Gastroesophageal sphincter (tissue), 4 donors: ENCODE data around the gene LRRC4. TPM values are rescaled to one million over a fixed set of nuclear protein-coding genes. Genes with fewer than 3 reads are reported as not detected.

Experiments
- ATAC-seq: fragments of 150-250 bp; one replicate; pipeline ENCODE4 v1.9.1; 2016; ENCODE audit warnings: mild to moderate bottlenecking, moderate library complexity
- H3K27ac ChIP-seq, 4 donors: fragments of 200-600 bp; sonication (generic) in 3 of 4; 1 replicate in 3 of 4; 2 replicates in 1 of 4; pipeline ENCODE4 v1.5.1; 2016 to 2019
- H3K27me3 ChIP-seq: fragments of 200-600 bp; sonication (generic); one replicate; pipeline ENCODE4 v1.5.1; 2019
- H3K36me3 ChIP-seq, 2 donors: fragments of 200-600 bp; sonication (generic); one replicate each; pipeline ENCODE4 v1.5.1; 2019; ENCODE audit warnings: control low read depth in 1 of 2
- H3K4me1 ChIP-seq, 3 donors: fragments of 200-600 bp; sonication (generic); 1 replicate in 2 of 3; 2 replicates in 1 of 3; pipeline ENCODE4 v1.5.1; 2016 to 2019; ENCODE audit warnings: control low read depth in 2 of 3
- H3K4me3 ChIP-seq, 2 donors: fragments of 200-600 bp; sonication (generic); one replicate each; pipeline ENCODE4 v1.5.1; 2019; ENCODE audit warnings: mild to moderate bottlenecking in 1 of 2, moderate library complexity in 1 of 2
- H3K9me3 ChIP-seq, 3 donors: fragments of 200-600 bp; sonication (generic); one replicate each; pipeline ENCODE4 v1.5.1; 2017 to 2019; ENCODE audit warnings: control low read depth in 2 of 3
- CTCF ChIP-seq, 4 experiments: fragments of 200-600 bp in 2 of 4; fragments of 450-650 bp in 2 of 4; sonication (generic) in 1 of 4; IDR thresholded peaks; one replicate each; pipeline ENCODE4 v1.5.1; 2017 to 2019; ENCODE audit warnings: antibody characterized with exemption in 4 of 4, mild to moderate bottlenecking in 2 of 4, moderate library complexity in 2 of 4
- EP300 ChIP-seq: sonication (generic); formaldehyde crosslinking; IDR thresholded peaks from one replicate; pipeline ENCODE4 v1.6.1; 2017; ENCODE audit warnings: antibody characterized with exemption, mild to moderate bottlenecking
- POLR2A ChIP-seq, 2 donors: fragments of 450-650 bp; IDR thresholded peaks; one replicate each; pipeline ENCODE4 v1.6.1; 2017; ENCODE audit warnings: antibody characterized with exemption in 2 of 2, mild to moderate bottlenecking in 2 of 2, moderate library complexity in 1 of 2
- POLR2AphosphoS5 ChIP-seq: sonication (generic); formaldehyde crosslinking; IDR thresholded peaks from one replicate; pipeline ENCODE4 v1.6.1; 2017; ENCODE audit warnings: antibody characterized with exemption
- WGBS, 2 donors: methylation state at CpG; one replicate each; pipeline ENCODE4 v1.1.5; 2018; ENCODE audit warnings: low coverage in 1 of 2; 5-methylcytosine and 5-hydroxymethylcytosine counted together
- total RNA-seq, 4 donors: library from RNA; depleted of rRNA; stranded (reverse); fragments of >200 nt; gene quantifications; one replicate each; pipeline ENCODE4 v1.1.0, GENCODE V29; 2016

LRRC4 gene
- total RNA-seq, 4 donors from 2014 or later, result 0.39 to 1.9 (median 0.82) TPM; not detected in 1

DNA sequence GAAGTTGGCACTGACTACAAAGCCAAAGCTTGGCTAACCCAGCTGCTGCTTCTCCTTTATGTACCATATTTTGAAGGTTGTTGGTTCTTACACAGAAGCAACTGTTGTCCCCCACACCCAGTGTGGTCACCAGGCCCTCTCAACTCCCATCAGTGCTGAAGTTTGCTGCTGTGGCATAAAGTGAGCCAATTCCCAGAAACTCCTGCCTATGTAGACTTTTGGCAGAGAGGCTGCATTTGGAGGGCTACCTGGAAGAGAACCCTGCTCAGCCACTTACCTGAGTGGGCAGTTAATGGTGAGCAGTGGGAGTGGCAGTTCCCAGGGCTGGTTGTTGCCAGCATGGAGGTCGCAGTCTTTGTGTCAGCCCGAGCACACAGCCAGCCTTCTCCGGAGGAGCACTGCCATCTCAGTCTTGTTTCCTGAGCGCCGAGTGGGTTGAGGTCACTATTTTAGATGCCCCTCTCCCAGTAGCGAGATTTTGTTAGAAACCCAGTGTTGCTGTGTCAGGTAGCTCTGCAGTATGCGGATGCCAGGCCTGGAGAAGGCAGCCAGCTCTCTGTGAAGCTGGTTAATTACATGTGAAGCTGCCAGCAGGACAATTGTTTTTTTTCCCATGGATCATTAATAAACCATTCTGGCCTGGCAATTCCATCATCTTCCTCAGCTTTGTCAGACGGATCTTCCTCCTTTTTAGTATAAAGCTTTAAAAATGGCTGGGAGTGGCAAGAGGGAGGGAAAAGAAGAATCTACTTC lies 24.5 kb downstream of the LRRC4 start:
- H3K4me3 ChIP-seq, result no peak overlapping the region
- H3K9me3 ChIP-seq, result no peaks in the 10 kb centered on the region
- 90 to 100% methylated on average over 1 to 2 of the region's 8 CpGs for WGBS, 2 donors
- TF ChIP-seq POLR2A (IDR thresholded peaks at IDR 0.05) (no peak), CTCF (IDR thresholded peaks at IDR 0.05) (no peak), EP300 (no peak), POLR2AphosphoS5 (no peak)
- no peak overlapping the region for H3K27ac ChIP-seq
- peaks cover 0 to 19% (median 0%) of the 10 kb centered on the region in 3 donors for H3K4me1 ChIP-seq
- no peak for ATAC-seq
- no peaks in the 10 kb centered on the region for H3K27me3 ChIP-seq
- no peaks in the 10 kb centered on the region for H3K36me3 ChIP-seq

GRCh38 chr7:128005759-128006159 lies 25.5 kb downstream of the LRRC4 start:
- no peak for ATAC-seq
- WGBS, 2 donors, result 100% methylated on average over 1 of the region's 3 CpGs; no CpG with 5 or more reads in 1 of the 2 donors
- Histone ChIP-seq H3K27ac (no peak overlapping the region), H3K36me3 (no peaks in the 10 kb centered on the region), H3K4me3 (no peak overlapping the region), H3K27me3 (no peaks in the 10 kb centered on the region), H3K9me3 (no peaks in the 10 kb centered on the region), H3K4me1 (peaks cover 0 to 9% (median 0%) of the 10 kb centered on the region in 3 donors)
- TF ChIP-seq POLR2A (IDR thresholded peaks at IDR 0.05), result no peak
- TF ChIP-seq EP300, result no peak
- TF ChIP-seq CTCF (IDR thresholded peaks at IDR 0.05), result no peak
- no peak for TF ChIP-seq POLR2AphosphoS5

DNA sequence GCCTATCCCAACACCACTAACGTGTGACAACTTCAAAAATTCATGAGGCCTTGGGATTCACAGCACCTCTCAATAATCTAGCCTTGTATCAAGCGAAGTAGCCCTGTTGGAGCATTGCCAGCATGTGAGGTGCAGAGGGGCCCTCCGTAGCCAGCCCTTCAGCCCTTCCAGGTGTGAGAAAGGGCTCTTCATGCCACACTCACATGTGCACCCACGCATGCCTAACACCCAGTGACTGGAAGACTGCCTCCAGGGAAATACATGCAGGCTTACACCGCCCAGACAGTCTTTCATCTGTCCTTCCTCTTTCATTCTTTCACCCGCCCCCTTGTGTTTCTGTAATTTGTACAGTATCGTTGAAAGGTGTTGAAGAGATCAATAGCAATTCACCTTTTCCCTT lies 26.1 kb downstream of the LRRC4 start:
- Histone ChIP-seq H3K9me3 (no peaks in the 10 kb centered on the region), H3K4me3 (no peak overlapping the region), H3K27ac (no peak overlapping the region), H3K4me1 (peaks cover 0 to 3% (median 0%) of the 10 kb centered on the region in 3 donors), H3K36me3 (no peaks in the 10 kb centered on the region), H3K27me3 (no peaks in the 10 kb centered on the region)
- 80 to 100% methylated on average over 2 to 4 of the region's 7 CpGs for WGBS, 2 donors
- TF ChIP-seq EP300, result no peak
- no peak for TF ChIP-seq POLR2A (IDR thresholded peaks at IDR 0.05)
- TF ChIP-seq CTCF (IDR thresholded peaks at IDR 0.05), result no peak
- no peak for TF ChIP-seq POLR2AphosphoS5
- ATAC-seq, result no peak

- WGBS, 2 donors, result 91% methylated on average over 6 of the region's 6 CpGs; no CpG with 5 or more reads in 1 of the 2 donors
- Histone ChIP-seq H3K36me3 (no peaks in the 10 kb centered on the region), H3K27ac (no peak overlapping the region), H3K27me3 (no peaks in the 10 kb centered on the region), H3K4me3 (no peak overlapping the region), H3K4me1 (no peaks in the 10 kb centered on the region), H3K9me3 (no peaks in the 10 kb centered on the region)
- no peak for ATAC-seq
- TF ChIP-seq POLR2AphosphoS5 (no peak), CTCF (IDR thresholded peaks at IDR 0.05) (no peak)
Observed at GRCh38 chr7:128004623-128005022, 26.6 kb downstream of the LRRC4 start.

- H3K27me3 ChIP-seq, result no peaks in the 10 kb centered on the region
- H3K27ac ChIP-seq, result no peak overlapping the region
- H3K9me3 ChIP-seq, result no peaks in the 10 kb centered on the region
- H3K4me1 ChIP-seq, result no peaks in the 10 kb centered on the region
- TF ChIP-seq POLR2A (IDR thresholded peaks at IDR 0.05) (no peak), EP300 (no peak), CTCF (IDR thresholded peaks at IDR 0.05) (no peak), POLR2AphosphoS5 (no peak)
- 72% methylated on average over 2 of the region's 2 CpGs; no CpG with 5 or more reads in 1 of the 2 donors for WGBS, 2 donors
- H3K4me3 ChIP-seq, result no peak overlapping the region
- ATAC-seq, result no peak
- no peaks in the 10 kb centered on the region for H3K36me3 ChIP-seq
Observed at GRCh38 chr7:128003787-128004186, 27.4 kb downstream of the LRRC4 start.
